NCI-H446 treated with DMSO at 0.1 percent for 48 hours (cell line): ENCODE data around the gene LIFR.
"Not testable (repeated sequence)": the region's sequence is repeated elsewhere in the genome, so short reads cannot be mapped to it uniquely, and the experiment has no call there.

Experiments used
- DNase-seq: peaks from one replicate; lab custom pipeline; 2025; lab: John Stamatoyannopoulos, UW

The LIFR gene

GRCh38 chr5:38581597-38581996, 25.2 kb upstream of the LIFR start:
- DNase-seq = no peak

GRCh38 chr5:38579105-38579504, 22.7 kb upstream of the LIFR start:
- DNase-seq = no peak

GRCh38 chr5:38576961-38577684, 20.7 kb upstream of the LIFR start:
- DNase-seq = no peak

- DNase-seq = no peak
Observed at GRCh38 chr5:38576442-38576841, 20.0 kb upstream of the LIFR start.

GRCh38 chr5:38575476-38575875, 19.0 kb upstream of the LIFR start:
- DNase-seq = no peak

GRCh38 chr5:38574009-38574408, 17.6 kb upstream of the LIFR start:
- DNase-seq = no peak

- no peak for DNase-seq
Observed at GRCh38 chr5:38573521-38573920, 17.1 kb upstream of the LIFR start.

GRCh38 chr5:38569180-38569579, 12.7 kb upstream of the LIFR start:
- no peak for DNase-seq

- DNase-seq = not testable (repeated sequence)
Observed at GRCh38 chr5:38567306-38567705, 10.9 kb upstream of the LIFR start.

GRCh38 chr5:38563624-38564023, 7.2 kb upstream of the LIFR start:
- no peak for DNase-seq

GRCh38 chr5:38562444-38563210, 6.2 kb upstream of the LIFR start:
- no peak for DNase-seq

GRCh38 chr5:38559428-38559827, 3.0 kb upstream of the LIFR start:
- DNase-seq = no peak

- DNase-seq = no peak
Observed at GRCh38 chr5:38557792-38558191, 1.3 kb upstream of the LIFR start.

GRCh38 chr5:38557308-38557710, 863 bp upstream of the LIFR start:
- no peak for DNase-seq

GRCh38 chr5:38556088-38556598, 303 bp downstream of the LIFR start:
- no peak for DNase-seq

GRCh38 chr5:38555354-38556087, 925 bp downstream of the LIFR start:
- no peak for DNase-seq

GRCh38 chr5:38554861-38555260, 1.6 kb downstream of the LIFR start:
- no peak for DNase-seq

GRCh38 chr5:38554403-38554802, 2.0 kb downstream of the LIFR start:
- DNase-seq = no peak

GRCh38 chr5:38553001-38553521, 3.4 kb downstream of the LIFR start:
- no peak for DNase-seq

GRCh38 chr5:38551030-38552017, 5.1 kb downstream of the LIFR start:
- DNase-seq = no peak

GRCh38 chr5:38548064-38548759, 8.2 kb downstream of the LIFR start:
- no peak for DNase-seq
